HepG2 (cell line): ENCODE measurements around the gene NCAPD2. TPM values are rescaled to one million over a fixed set of nuclear protein-coding genes. Genes with fewer than 3 reads are reported as not detected.
A peak's percentile ranks its signal among the peaks of the same experiment; 100 is the strongest.

Experiments used
- ATAC-seq: fragments of 200-7000 bp; cut with Tn5 transposase; 3 replicates; pipeline ENCODE4 v1.9.1; 2020; ENCODE audit warnings: mild to moderate bottlenecking, moderate library complexity
- BruUV-seq: library from RNA; stranded (reverse); fragments of 400-500 nt; replicated peaks from 2 replicates; lab custom pipeline; 2021; lab: Mats Ljungman, UMichigan
- CTCF ChIA-PET: fragments of 300-600 bp; formaldehyde crosslinking; extraction: SDS; loops from one replicate; lab custom pipeline; 2021; ENCODE audit warnings: low total read pairs, inconsistent platforms, low intra/inter-chr PET ratio; lab: Yijun Ruan, JAX
- POLR2A ChIA-PET: fragments of 350-600 bp; sonication (Branson Sonifier 250); formaldehyde crosslinking; loops from one replicate; lab custom pipeline; 2020; ENCODE audit warnings: antibody characterized with exemption, inconsistent platforms; lab: Yijun Ruan, JAX
- DNase-seq: peaks from one replicate; pipeline ENCODE4 v3.0.0-alpha.2; 2015; ENCODE audit warnings: low spot score
- FAIRE-seq: peaks from 3 replicates; lab custom pipeline; 2011; peaks lifted over from hg19 to GRCh38; lab: Jason Lieb, UNC
- H2AFZ ChIP-seq: one replicate; pipeline ENCODE4 v1.6.1; 2011; ENCODE audit warnings: low read length, inconsistent platforms
- H3K27ac ChIP-seq: fragments of 300-600 bp; 3 replicates; pipeline ENCODE4 v1.8.0; 2011; ENCODE audit warnings: mixed run types, mild to moderate bottlenecking, mixed read lengths, low read length, inconsistent platforms; ENCODE audit not compliant: insufficient read depth; ENCODE audit errors: extremely low read length
- H3K27me3 ChIP-seq, 2 experiments: fragments of 200-600 bp in 1 of 2; 2 replicates in 1 of 2; 3 replicates in 1 of 2; pipeline versions ENCODE4 v1.6.0 to v1.8.0; 2011; ENCODE audit warnings: low read length in 2 of 2, mild to moderate bottlenecking in 2 of 2, moderate library complexity in 2 of 2, inconsistent platforms in 1 of 2; ENCODE audit not compliant: insufficient read depth in 2 of 2, control insufficient read depth in 1 of 2
- H3K36me3 ChIP-seq, 2 experiments: fragments of 200-600 bp in 1 of 2; replicated peaks in 1 of 2; 2 replicates in 1 of 2; 3 replicates in 1 of 2; pipeline versions ENCODE4 v1.5.1 to v1.8.0; 2011; ENCODE audit warnings: low read length in 2 of 2, inconsistent platforms in 1 of 2; ENCODE audit not compliant: insufficient read depth in 2 of 2, control insufficient read depth in 1 of 2
- H3K4me1 ChIP-seq: 2 replicates; pipeline ENCODE4 v1.5.1; 2012; ENCODE audit warnings: low read length, inconsistent platforms; ENCODE audit not compliant: insufficient read depth
- H3K4me2 ChIP-seq: 2 replicates; pipeline ENCODE4 v1.6.0; 2011; ENCODE audit warnings: low read depth, low read length, inconsistent platforms
- H3K4me3 ChIP-seq, 3 experiments: fragments of 200-600 bp in 1 of 3; sonication (generic), shearing (Covaris generic) in 1 of 3; replicated peaks in 1 of 3; 2 replicates each; pipeline ENCODE4 v1.5.1; 2011 to 2016; ENCODE audit warnings: low read length in 3 of 3, inconsistent platforms in 2 of 3, low read depth in 2 of 3, mild to moderate bottlenecking in 2 of 3, control low read depth in 1 of 3, mixed read lengths in 1 of 3; ENCODE audit not compliant: insufficient read depth in 1 of 3
- H3K79me2 ChIP-seq: one replicate; pipeline ENCODE4 v1.6.1; 2011; ENCODE audit warnings: low read length, inconsistent platforms; ENCODE audit not compliant: insufficient read depth
- H3K9ac ChIP-seq: 2 replicates; pipeline ENCODE4 v1.6.0; 2011; ENCODE audit warnings: mild to moderate bottlenecking, low read depth, low read length, inconsistent platforms; ENCODE audit not compliant: insufficient read depth
- H3K9me3 ChIP-seq: 2 replicates; pipeline ENCODE4 v1.5.1; 2012; ENCODE audit warnings: mild to moderate bottlenecking, low read length
- H4K20me1 ChIP-seq: 2 replicates; pipeline ENCODE4 v1.6.0; 2011; ENCODE audit warnings: inconsistent platforms, mild to moderate bottlenecking, low read length, moderate library complexity; ENCODE audit not compliant: insufficient read depth
- FUBP1 ChIP-seq: sonication (generic); formaldehyde crosslinking; IDR thresholded peaks from 2 replicates; pipeline ENCODE4 v1.5.1; 2020; ENCODE audit warnings: missing genetic modification reagents, mild to moderate bottlenecking, borderline replicate concordance
- HMGA1 ChIP-seq: sonication (generic); formaldehyde crosslinking; conservative IDR thresholded peaks from 2 replicates; pipeline ENCODE4 v1.4.0; 2020; ENCODE audit warnings: missing genetic modification reagents
- HMGXB4 ChIP-seq, 2 experiments: sonication (generic) in 1 of 2; formaldehyde crosslinking in 1 of 2; IDR thresholded peaks; 2 replicates each; pipeline versions ENCODE4 v1.4.0 to v1.6.1; 2018 to 2020; ENCODE audit warnings: missing genetic modification reagents in 2 of 2, borderline replicate concordance in 1 of 2, low read depth in 1 of 2, mild to moderate bottlenecking in 1 of 2, missing biosample characterization in 1 of 2
- PRDM10 ChIP-seq: sonication (generic); formaldehyde crosslinking; IDR thresholded peaks from 2 replicates; pipeline ENCODE4 v1.4.0; 2020; ENCODE audit warnings: low read depth, missing genetic modification reagents
- RNF219 ChIP-seq: sonication (generic); formaldehyde crosslinking; IDR thresholded peaks from 2 replicates; pipeline ENCODE4 v1.5.0; 2020; ENCODE audit warnings: mild to moderate bottlenecking, missing genetic modification reagents
- STAT5B ChIP-seq: sonication (generic); formaldehyde crosslinking; IDR thresholded peaks from 2 replicates; pipeline ENCODE4 v1.4.0; 2020; ENCODE audit warnings: missing genetic modification reagents
- ZFP62 ChIP-seq: sonication (generic); formaldehyde crosslinking; IDR thresholded peaks from 2 replicates; pipeline ENCODE4 v1.4.0; 2020; ENCODE audit warnings: missing genetic modification reagents
- ZNF816 ChIP-seq: sonication (generic); formaldehyde crosslinking; IDR thresholded peaks from 2 replicates; pipeline ENCODE4 v1.8.0; 2022; ENCODE audit warnings: missing genetic modification reagents, mild to moderate bottlenecking, borderline replicate concordance
- WGBS: methylation state at CpG from one replicate; pipeline ENCODE4 v1.1.6; 2017; ENCODE audit warnings: low lambda C conversion rate; 5-methylcytosine and 5-hydroxymethylcytosine counted together
- in situ Hi-C: cut with HindIII; loops from 2 replicates; pipeline ENCODE4 v1.10.0; 2017; ENCODE audit warnings: low pct_unique_long_range_greater_than_20kb; ENCODE audit not compliant: extremely low pct_ligation_motif_present
- intact Hi-C: fragments of 100-400 bp; cut with micrococcal nuclease; formaldehyde crosslinking; loops from one replicate; pipeline ENCODE4 v1.10.0; 2022; ENCODE audit not compliant: unreplicated experiment
- polyA plus RNA-seq, 8 experiments: library from polyadenylated mRNA; depleted of rRNA in 3 of 8; stranded (reverse) in 7 of 8; unstranded in 1 of 8; fragments of >200 nt; fragmentation: Illumina TruSeq in 4 of 8; extraction: Trizol in 4 of 8; gene quantifications; 2 replicates each; pipeline versions ENCODE4 v1.2.1 to v1.2.3, GENCODE V29; 2011 to 2016; ENCODE audit warnings: low read depth in 4 of 8, missing spikeins in 1 of 8, mixed read lengths in 1 of 8; ENCODE audit not compliant: insufficient read depth in 1 of 8
- total RNA-seq, 5 experiments: library from RNA; depleted of rRNA; stranded (reverse); fragments of >200 nt; fragmentation: Illumina TruSeq; extraction: Trizol; gene quantifications; 2 replicates each; pipeline ENCODE4 v1.2.3, GENCODE V29; 2016; ENCODE audit warnings: low read depth in 1 of 5
- TF ChIP-seq, protein P1 (sequence below): IDR thresholded peaks from 2 replicates; pipeline ENCODE4 v1.6.1; 2016; ENCODE audit warnings: missing biosample characterization, missing genetic modification reagents, low read depth

NCAPD2 gene
- total and polyA plus RNA-seq, 2 of the 13 experiments (the other 11 are each of a cell fraction or from before 2014, with no cell fraction given): 51.1 to 65.6 TPM

- Histone ChIP-seq H2AFZ (no peak within 1 kb of the TSS), H3K27me3 (no peaks in the 10 kb centered on the region), H3K4me2 (peak within 1 kb of the TSS; percentile 98), H3K4me3 (peak within 1 kb of the TSS; percentile 69 to 76 (median 74)), H3K36me3 (peaks cover 0 to 4% of the 10 kb centered on the region in 2 experiments; a peak in 1 of 5 replicates), H3K4me1 (peaks cover 44% of the 10 kb centered on the region), H3K27ac (peak within 1 kb of the TSS; percentile 56), H3K79me2 (no peaks in the 10 kb centered on the region), H4K20me1 (no peaks in the 10 kb centered on the region), H3K9ac (peak within 1 kb of the TSS; percentile 64), H3K9me3 (no peaks in the 10 kb centered on the region)
- ATAC-seq: peak; percentile 96
- FAIRE-seq: peak; percentile 92
- ChIA-PET POLR2A (interaction anchor here (1.0 to 4.2 kb wide), 36 partner anchors 9 to 400 kb away, joined by 3 to 68 read pairs (median 7); partner anchors contain the start of genes GAPDH, LTBR, MRPL51 and NOP2), CTCF (no interaction called here)
- in situ Hi-C loops (loop anchor here (25.0 kb wide), 1 partner anchor 408 kb away; no protein-coding TSS in a partner anchor), intact Hi-C loops (loop anchor here (10.0 kb wide), 1 partner anchor 64 kb away; the partner anchor contains the start of gene GAPDH)
- BruUV-seq: no TSS peak
- peak; percentile 97 for DNase-seq
- WGBS: 6% methylated on average over 10 of the region's 69 CpGs
- TF ChIP-seq HMGXB4 (CRISPR knock-in tag; IDR thresholded peaks at IDR 0.05; ENCODE audit: borderline replicate concordance in 1 of 2, low read depth in 1 of 2) (no peak; a peak in 1 of 4 replicates), PRDM10 (CRISPR knock-in tag) (0 out of 2 replicates have a peak, but pooled peaks have one; percentile 42), HMGA1 (CRISPR knock-in tag) (no peak), ZFP62 (no peak), STAT5B (0 out of 2 replicates have a peak, but pooled peaks have one; percentile 71), RNF219 (CRISPR knock-in tag) (no peak), ZNF816 (peak; percentile 58; the same call in 1 of the 2 replicates), FUBP1 (CRISPR knock-in tag) (no peak)
- TF ChIP-seq, protein P1, sequence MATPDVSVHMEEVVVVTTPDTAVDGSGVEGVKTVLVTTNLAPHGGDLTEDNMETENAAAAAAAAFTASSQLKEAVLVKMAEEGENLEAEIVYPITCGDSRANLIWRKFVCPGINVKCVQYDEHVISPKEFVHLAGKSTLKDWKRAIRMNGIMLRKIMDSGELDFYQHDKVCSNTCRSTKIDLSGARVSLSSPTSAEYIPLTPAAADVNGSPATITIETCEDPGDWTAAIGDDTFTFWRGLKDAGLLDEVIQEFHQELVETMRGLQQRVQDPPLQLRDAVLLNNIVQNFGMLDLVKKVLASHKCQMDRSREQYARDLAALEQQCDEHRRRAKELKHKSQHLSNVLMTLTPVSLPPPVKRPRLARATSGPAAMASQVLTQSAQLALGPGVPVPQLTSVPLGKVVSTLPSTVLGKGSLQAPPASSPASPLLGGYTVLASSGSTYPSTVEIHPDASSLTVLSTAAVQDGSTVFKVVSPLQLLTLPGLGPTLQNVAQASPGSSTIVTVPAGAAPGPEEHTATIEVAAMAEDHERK (CRISPR knock-in tag): no peak
These were observed 23.3 kb upstream of the NCAPD2 start, which contains the start of gene VAMP1 for GRCh38 chr12:6470375-6471163. VAMP1 (minus strand) TSS chr12:6470677; CDS start chr12:6470531, 146 bp downstream.
